HEK293 (cell line): ENCODE measurements around the gene CNP.

Experiments
- BCL11B ChIP-seq: fragments of 450-650 bp; formaldehyde crosslinking; IDR thresholded peaks from 2 replicates; pipeline ENCODE4 v1.5.1; 2016; ENCODE audit warnings: low read depth, missing biosample characterization, missing genetic modification characterization
- IKZF3 ChIP-seq: fragments of 450-650 bp; IDR thresholded peaks from 2 replicates; pipeline ENCODE4 v1.5.0; 2018; ENCODE audit warnings: missing biosample characterization, mild to moderate bottlenecking, missing genetic modification characterization, moderate library complexity
- KLF1 ChIP-seq: fragments of 450-650 bp; formaldehyde crosslinking; IDR thresholded peaks from 2 replicates; pipeline ENCODE4 v1.5.1; 2016; ENCODE audit warnings: missing biosample characterization, missing genetic modification characterization
- MZF1 ChIP-seq: fragments of 450-650 bp; formaldehyde crosslinking; IDR thresholded peaks from 2 replicates; pipeline ENCODE4 v1.5.1; 2017; ENCODE audit warnings: missing biosample characterization, missing genetic modification characterization, borderline replicate concordance
- ZFP3 ChIP-seq: fragments of 450-650 bp; formaldehyde crosslinking; IDR thresholded peaks from 2 replicates; pipeline ENCODE4 v1.5.1; 2016; ENCODE audit warnings: low read depth, missing biosample characterization, missing genetic modification characterization
- ZFP41 ChIP-seq: fragments of 450-650 bp; formaldehyde crosslinking; IDR thresholded peaks from 2 replicates; pipeline ENCODE4 v1.5.1; 2016; ENCODE audit warnings: missing biosample characterization, missing genetic modification characterization, borderline replicate concordance
- ZNF138 ChIP-seq: fragments of 450-650 bp; formaldehyde crosslinking; IDR thresholded peaks from 2 replicates; pipeline ENCODE4 v1.5.1; 2016; ENCODE audit warnings: missing biosample characterization, missing genetic modification characterization, borderline replicate concordance
- ZNF24 ChIP-seq: fragments of 450-650 bp; formaldehyde crosslinking; IDR thresholded peaks from 2 replicates; pipeline ENCODE4 v1.5.1; 2016; ENCODE audit warnings: missing biosample characterization, missing genetic modification characterization
- ZNF248 ChIP-seq: fragments of 450-650 bp; formaldehyde crosslinking; IDR thresholded peaks from 2 replicates; pipeline ENCODE4 v1.5.1; 2017; ENCODE audit warnings: missing biosample characterization, missing genetic modification characterization
- ZNF302 ChIP-seq: fragments of 450-650 bp; formaldehyde crosslinking; IDR thresholded peaks from 2 replicates; pipeline ENCODE4 v1.5.1; 2016; ENCODE audit warnings: missing biosample characterization, missing genetic modification characterization, low read depth
- ZNF324 ChIP-seq: fragments of 450-650 bp; formaldehyde crosslinking; IDR thresholded peaks from 2 replicates; pipeline ENCODE4 v1.5.1; 2016; ENCODE audit warnings: missing biosample characterization, missing genetic modification characterization
- ZNF426 ChIP-seq: fragments of 450-650 bp; formaldehyde crosslinking; IDR thresholded peaks from 2 replicates; pipeline ENCODE4 v1.5.1; 2017; ENCODE audit warnings: missing biosample characterization, missing genetic modification characterization, mild to moderate bottlenecking, inconsistent platforms, moderate library complexity
- ZNF530 ChIP-seq: fragments of 450-650 bp; formaldehyde crosslinking; IDR thresholded peaks from 2 replicates; pipeline ENCODE4 v1.5.1; 2016; ENCODE audit warnings: low read depth, missing biosample characterization, missing genetic modification characterization
- ZNF560 ChIP-seq: fragments of 450-650 bp; formaldehyde crosslinking; IDR thresholded peaks from 2 replicates; pipeline ENCODE4 v1.5.1; 2017; ENCODE audit warnings: missing biosample characterization, missing genetic modification characterization, borderline replicate concordance
- ZNF561 ChIP-seq: fragments of 450-650 bp; IDR thresholded peaks from 2 replicates; pipeline ENCODE4 v1.5.1; 2018; ENCODE audit warnings: missing biosample characterization, missing genetic modification characterization, borderline replicate concordance
- ZNF600 ChIP-seq: fragments of 450-650 bp; formaldehyde crosslinking; IDR thresholded peaks from 2 replicates; pipeline ENCODE4 v1.5.1; 2016; ENCODE audit warnings: missing biosample characterization, missing genetic modification characterization
- ZNF621 ChIP-seq: fragments of 450-650 bp; formaldehyde crosslinking; IDR thresholded peaks from 2 replicates; pipeline ENCODE4 v1.5.1; 2017; ENCODE audit warnings: missing biosample characterization, missing genetic modification characterization
- ZNF670 ChIP-seq: fragments of 450-650 bp; formaldehyde crosslinking; IDR thresholded peaks from 2 replicates; pipeline ENCODE4 v1.5.1; 2016; ENCODE audit warnings: missing biosample characterization, missing genetic modification characterization, low read depth
- TF ChIP-seq, protein P1 (sequence below): fragments of 450-650 bp; formaldehyde crosslinking; IDR thresholded peaks from 2 replicates; pipeline ENCODE4 v1.5.0; 2017; ENCODE audit warnings: missing biosample characterization, missing genetic modification characterization, borderline replicate concordance
- TF ChIP-seq, protein P2 (sequence below): fragments of 450-650 bp; formaldehyde crosslinking; conservative IDR thresholded peaks from 2 replicates; pipeline ENCODE4 v1.5.1; 2016; ENCODE audit warnings: low read depth, missing biosample characterization, missing genetic modification characterization
- TF ChIP-seq, protein P3 (sequence below): fragments of 450-650 bp; IDR thresholded peaks from 2 replicates; pipeline ENCODE4 v1.5.1; 2018; ENCODE audit warnings: missing biosample characterization, missing genetic modification characterization
- TF ChIP-seq, protein P4 (sequence below): fragments of 450-650 bp; formaldehyde crosslinking; IDR thresholded peaks from 2 replicates; pipeline ENCODE4 v1.5.1; 2016; ENCODE audit warnings: missing biosample characterization, missing genetic modification characterization, borderline replicate concordance
- TF ChIP-seq, protein P5 (sequence below): fragments of 450-650 bp; formaldehyde crosslinking; IDR thresholded peaks from 2 replicates; pipeline ENCODE4 v1.5.1; 2017; ENCODE audit warnings: missing biosample characterization, mild to moderate bottlenecking, missing genetic modification characterization, moderate library complexity

Gene CNP

DNA sequence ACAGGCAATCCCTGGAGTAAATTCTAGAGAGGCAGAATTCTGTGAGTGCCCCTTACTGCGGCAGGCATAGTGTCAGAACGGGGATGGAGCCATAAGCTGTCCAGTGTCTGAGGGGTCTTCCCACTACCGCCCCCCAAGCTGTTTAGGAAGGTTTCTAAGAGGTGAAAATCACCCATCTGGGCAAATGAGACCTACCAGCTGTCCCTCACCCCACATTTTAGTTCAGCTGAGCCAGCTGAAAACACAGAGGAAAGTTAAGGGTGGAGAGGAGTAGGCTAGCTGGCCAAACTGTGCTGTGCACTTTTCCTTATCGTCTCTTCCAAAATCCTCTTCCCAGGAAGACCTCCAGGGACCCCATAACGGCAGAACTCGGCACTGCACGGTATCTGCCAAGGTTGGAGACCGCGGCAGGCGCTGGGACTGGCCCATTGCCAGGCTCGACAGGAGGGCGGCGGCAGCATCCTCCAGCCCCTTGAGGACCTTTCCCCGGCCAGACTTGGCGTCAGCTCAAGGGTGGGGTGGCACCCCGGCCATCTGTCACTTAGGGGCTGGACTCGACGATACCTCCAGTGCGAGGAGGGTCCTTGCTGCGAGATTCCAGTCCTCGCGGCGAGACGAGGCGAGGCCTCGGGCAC lies 48.8 kb upstream of the CNP start (continued):
- TF ChIP-seq, protein P1, sequence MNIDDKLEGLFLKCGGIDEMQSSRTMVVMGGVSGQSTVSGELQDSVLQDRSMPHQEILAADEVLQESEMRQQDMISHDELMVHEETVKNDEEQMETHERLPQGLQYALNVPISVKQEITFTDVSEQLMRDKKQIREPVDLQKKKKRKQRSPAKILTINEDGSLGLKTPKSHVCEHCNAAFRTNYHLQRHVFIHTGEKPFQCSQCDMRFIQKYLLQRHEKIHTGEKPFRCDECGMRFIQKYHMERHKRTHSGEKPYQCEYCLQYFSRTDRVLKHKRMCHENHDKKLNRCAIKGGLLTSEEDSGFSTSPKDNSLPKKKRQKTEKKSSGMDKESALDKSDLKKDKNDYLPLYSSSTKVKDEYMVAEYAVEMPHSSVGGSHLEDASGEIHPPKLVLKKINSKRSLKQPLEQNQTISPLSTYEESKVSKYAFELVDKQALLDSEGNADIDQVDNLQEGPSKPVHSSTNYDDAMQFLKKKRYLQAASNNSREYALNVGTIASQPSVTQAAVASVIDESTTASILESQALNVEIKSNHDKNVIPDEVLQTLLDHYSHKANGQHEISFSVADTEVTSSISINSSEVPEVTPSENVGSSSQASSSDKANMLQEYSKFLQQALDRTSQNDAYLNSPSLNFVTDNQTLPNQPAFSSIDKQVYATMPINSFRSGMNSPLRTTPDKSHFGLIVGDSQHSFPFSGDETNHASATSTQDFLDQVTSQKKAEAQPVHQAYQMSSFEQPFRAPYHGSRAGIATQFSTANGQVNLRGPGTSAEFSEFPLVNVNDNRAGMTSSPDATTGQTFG (tag by site-specific recombination): no peak
- TF ChIP-seq BCL11B (tag by site-specific recombination): no peak
- no peak for TF ChIP-seq ZFP41 (tag by site-specific recombination)
- TF ChIP-seq ZNF561 (tag by site-specific recombination): no peak; the same call in 1 of the 2 replicates
- no peak for TF ChIP-seq ZNF24 (tag by site-specific recombination)
- 0 out of 2 replicates have a peak, but pooled peaks have one; percentile 6 for TF ChIP-seq MZF1 (tag by site-specific recombination)
- TF ChIP-seq, protein P2, sequence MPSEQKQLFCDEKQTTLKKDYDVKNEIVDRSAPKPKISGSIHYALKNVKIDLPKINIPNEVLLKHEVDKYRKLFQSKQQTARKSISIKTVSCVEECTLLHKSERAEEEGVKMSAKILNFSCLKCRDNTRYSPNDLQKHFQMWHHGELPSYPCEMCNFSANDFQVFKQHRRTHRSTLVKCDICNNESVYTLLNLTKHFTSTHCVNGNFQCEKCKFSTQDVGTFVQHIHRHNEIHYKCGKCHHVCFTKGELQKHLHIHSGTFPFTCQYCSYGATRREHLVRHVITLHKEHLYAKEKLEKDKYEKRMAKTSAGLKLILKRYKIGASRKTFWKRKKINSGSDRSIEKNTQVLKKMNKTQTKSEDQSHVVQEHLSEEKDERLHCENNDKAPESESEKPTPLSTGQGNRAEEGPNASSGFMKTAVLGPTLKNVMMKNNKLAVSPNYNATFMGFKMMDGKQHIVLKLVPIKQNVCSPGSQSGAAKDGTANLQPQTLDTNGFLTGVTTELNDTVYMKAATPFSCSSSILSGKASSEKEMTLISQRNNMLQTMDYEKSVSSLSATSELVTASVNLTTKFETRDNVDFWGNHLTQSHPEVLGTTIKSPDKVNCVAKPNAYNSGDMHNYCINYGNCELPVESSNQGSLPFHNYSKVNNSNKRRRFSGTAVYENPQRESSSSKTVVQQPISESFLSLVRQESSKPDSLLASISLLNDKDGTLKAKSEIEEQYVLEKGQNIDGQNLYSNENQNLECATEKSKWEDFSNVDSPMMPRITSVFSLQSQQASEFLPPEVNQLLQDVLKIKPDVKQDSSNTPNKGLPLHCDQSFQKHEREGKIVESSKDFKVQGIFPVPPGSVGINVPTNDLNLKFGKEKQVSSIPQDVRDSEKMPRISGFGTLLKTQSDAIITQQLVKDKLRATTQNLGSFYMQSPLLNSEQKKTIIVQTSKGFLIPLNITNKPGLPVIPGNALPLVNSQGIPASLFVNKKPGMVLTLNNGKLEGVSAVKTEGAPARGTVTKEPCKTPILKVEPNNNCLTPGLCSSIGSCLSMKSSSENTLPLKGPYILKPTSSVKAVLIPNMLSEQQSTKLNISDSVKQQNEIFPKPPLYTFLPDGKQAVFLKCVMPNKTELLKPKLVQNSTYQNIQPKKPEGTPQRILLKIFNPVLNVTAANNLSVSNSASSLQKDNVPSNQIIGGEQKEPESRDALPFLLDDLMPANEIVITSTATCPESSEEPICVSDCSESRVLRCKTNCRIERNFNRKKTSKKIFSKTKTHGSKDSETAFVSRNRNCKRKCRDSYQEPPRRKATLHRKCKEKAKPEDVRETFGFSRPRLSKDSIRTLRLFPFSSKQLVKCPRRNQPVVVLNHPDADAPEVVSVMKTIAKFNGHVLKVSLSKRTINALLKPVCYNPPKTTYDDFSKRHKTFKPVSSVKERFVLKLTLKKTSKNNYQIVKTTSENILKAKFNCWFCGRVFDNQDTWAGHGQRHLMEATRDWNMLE (tag by site-specific recombination): no peak
- TF ChIP-seq ZNF600 (tag by site-specific recombination): no peak
- TF ChIP-seq, protein P3, sequence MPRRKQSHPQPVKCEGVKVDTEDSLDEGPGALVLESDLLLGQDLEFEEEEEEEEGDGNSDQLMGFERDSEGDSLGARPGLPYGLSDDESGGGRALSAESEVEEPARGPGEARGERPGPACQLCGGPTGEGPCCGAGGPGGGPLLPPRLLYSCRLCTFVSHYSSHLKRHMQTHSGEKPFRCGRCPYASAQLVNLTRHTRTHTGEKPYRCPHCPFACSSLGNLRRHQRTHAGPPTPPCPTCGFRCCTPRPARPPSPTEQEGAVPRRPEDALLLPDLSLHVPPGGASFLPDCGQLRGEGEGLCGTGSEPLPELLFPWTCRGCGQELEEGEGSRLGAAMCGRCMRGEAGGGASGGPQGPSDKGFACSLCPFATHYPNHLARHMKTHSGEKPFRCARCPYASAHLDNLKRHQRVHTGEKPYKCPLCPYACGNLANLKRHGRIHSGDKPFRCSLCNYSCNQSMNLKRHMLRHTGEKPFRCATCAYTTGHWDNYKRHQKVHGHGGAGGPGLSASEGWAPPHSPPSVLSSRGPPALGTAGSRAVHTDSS: no peak
- TF ChIP-seq ZNF560 (tag by site-specific recombination): no peak
- TF ChIP-seq ZNF530 (tag by site-specific recombination): no peak
- TF ChIP-seq ZNF138 (tag by site-specific recombination): no peak
- TF ChIP-seq, protein P4, sequence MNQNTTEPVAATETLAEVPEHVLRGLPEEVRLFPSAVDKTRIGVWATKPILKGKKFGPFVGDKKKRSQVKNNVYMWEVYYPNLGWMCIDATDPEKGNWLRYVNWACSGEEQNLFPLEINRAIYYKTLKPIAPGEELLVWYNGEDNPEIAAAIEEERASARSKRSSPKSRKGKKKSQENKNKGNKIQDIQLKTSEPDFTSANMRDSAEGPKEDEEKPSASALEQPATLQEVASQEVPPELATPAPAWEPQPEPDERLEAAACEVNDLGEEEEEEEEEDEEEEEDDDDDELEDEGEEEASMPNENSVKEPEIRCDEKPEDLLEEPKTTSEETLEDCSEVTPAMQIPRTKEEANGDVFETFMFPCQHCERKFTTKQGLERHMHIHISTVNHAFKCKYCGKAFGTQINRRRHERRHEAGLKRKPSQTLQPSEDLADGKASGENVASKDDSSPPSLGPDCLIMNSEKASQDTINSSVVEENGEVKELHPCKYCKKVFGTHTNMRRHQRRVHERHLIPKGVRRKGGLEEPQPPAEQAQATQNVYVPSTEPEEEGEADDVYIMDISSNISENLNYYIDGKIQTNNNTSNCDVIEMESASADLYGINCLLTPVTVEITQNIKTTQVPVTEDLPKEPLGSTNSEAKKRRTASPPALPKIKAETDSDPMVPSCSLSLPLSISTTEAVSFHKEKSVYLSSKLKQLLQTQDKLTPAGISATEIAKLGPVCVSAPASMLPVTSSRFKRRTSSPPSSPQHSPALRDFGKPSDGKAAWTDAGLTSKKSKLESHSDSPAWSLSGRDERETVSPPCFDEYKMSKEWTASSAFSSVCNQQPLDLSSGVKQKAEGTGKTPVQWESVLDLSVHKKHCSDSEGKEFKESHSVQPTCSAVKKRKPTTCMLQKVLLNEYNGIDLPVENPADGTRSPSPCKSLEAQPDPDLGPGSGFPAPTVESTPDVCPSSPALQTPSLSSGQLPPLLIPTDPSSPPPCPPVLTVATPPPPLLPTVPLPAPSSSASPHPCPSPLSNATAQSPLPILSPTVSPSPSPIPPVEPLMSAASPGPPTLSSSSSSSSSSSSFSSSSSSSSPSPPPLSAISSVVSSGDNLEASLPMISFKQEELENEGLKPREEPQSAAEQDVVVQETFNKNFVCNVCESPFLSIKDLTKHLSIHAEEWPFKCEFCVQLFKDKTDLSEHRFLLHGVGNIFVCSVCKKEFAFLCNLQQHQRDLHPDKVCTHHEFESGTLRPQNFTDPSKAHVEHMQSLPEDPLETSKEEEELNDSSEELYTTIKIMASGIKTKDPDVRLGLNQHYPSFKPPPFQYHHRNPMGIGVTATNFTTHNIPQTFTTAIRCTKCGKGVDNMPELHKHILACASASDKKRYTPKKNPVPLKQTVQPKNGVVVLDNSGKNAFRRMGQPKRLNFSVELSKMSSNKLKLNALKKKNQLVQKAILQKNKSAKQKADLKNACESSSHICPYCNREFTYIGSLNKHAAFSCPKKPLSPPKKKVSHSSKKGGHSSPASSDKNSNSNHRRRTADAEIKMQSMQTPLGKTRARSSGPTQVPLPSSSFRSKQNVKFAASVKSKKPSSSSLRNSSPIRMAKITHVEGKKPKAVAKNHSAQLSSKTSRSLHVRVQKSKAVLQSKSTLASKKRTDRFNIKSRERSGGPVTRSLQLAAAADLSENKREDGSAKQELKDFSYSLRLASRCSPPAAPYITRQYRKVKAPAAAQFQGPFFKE (tag by site-specific recombination): no peak
- no peak for TF ChIP-seq ZNF302 (tag by site-specific recombination)
- peak; percentile 27; the same call in 1 of the 2 replicates for TF ChIP-seq ZNF324 (tag by site-specific recombination)
- TF ChIP-seq ZNF670 (tag by site-specific recombination): no peak
- no peak for TF ChIP-seq ZFP3 (tag by site-specific recombination)
- TF ChIP-seq ZNF426: no peak
- no peak for TF ChIP-seq ZNF621
- no peak for TF ChIP-seq ZNF248
- peak; percentile 58; the same call in 1 of the 2 replicates for TF ChIP-seq IKZF3
- TF ChIP-seq, protein P5, sequence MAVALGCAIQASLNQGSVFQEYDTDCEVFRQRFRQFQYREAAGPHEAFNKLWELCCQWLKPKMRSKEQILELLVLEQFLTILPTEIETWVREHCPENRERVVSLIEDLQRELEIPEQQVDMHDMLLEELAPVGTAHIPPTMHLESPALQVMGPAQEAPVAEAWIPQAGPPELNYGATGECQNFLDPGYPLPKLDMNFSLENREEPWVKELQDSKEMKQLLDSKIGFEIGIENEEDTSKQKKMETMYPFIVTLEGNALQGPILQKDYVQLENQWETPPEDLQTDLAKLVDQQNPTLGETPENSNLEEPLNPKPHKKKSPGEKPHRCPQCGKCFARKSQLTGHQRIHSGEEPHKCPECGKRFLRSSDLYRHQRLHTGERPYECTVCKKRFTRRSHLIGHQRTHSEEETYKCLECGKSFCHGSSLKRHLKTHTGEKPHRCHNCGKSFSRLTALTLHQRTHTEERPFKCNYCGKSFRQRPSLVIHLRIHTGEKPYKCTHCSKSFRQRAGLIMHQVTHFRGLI: no peak
- TF ChIP-seq KLF1: peak; percentile 89
